ENCODE data around the gene LSM7.

LSM7 gene

GRCh38 chr19:2329501-2329916 is 1.1 kb upstream of the LSM7 start:
- no peak for DNase-seq
- Histone ChIP-seq H3K4me3 (peak overlapping the region; percentile 66 to 76), H3K36me3 (peaks cover 0 to 18% (median 11%) of the 10 kb centered on the region in 3 donors), H3K9me3 (no peaks in the 10 kb centered on the region), H3K27me3 (no peaks in the 10 kb centered on the region), H3K4me1 (peaks cover 0 to 71% (median 37%) of the 10 kb centered on the region in 4 donors), H3K27ac (no peak overlapping the region)
- no peak for TF ChIP-seq CTCF (IDR thresholded peaks at IDR 0.05)
- intact Hi-C loops (cut with DNase I; ENCODE audit: low total_unique reads): loop anchor here (5.0 kb wide), 1 partner anchor 167 kb away; the partner anchor contains the start of gene DOT1L

- Histone ChIP-seq H3K4me3 (peak overlapping the region; percentile 66 to 76), H3K4me1 (peaks cover 0 to 71% (median 37%) of the 10 kb centered on the region in 4 donors), H3K9me3 (no peaks in the 10 kb centered on the region), H3K27me3 (no peaks in the 10 kb centered on the region), H3K36me3 (peaks cover 0 to 22% (median 15%) of the 10 kb centered on the region in 3 donors), H3K27ac (peak overlapping the region; percentile 62 to 65)
- intact Hi-C loops (cut with DNase I; ENCODE audit: low total_unique reads): loop anchor here (5.0 kb wide), 1 partner anchor 167 kb away; the partner anchor contains the start of gene DOT1L
- TF ChIP-seq CTCF (IDR thresholded peaks at IDR 0.05): no peak
- DNase-seq: no peak
Observed at GRCh38 chr19:2329149-2329478, 728 bp upstream of the LSM7 start.

- peak overlapping the region; percentile 66 to 76 for H3K4me3 ChIP-seq
- H3K36me3 ChIP-seq: peaks cover 4 to 34% (median 27%) of the 10 kb centered on the region in 3 donors
- DNase-seq: peak in 1 of 2 donors; percentile 35
- intact Hi-C loops (cut with DNase I; ENCODE audit: low total_unique reads): loop anchor here (5.0 kb wide), 1 partner anchor 166 kb away; the partner anchor contains the start of gene DOT1L
- peaks cover 0 to 63% (median 37%) of the 10 kb centered on the region in 4 donors for H3K4me1 ChIP-seq
- TF ChIP-seq CTCF (IDR thresholded peaks at IDR 0.05): no peak
- H3K9me3 ChIP-seq: no peaks in the 10 kb centered on the region
- peak overlapping the region; percentile 62 to 65 for H3K27ac ChIP-seq
- H3K27me3 ChIP-seq: no peaks in the 10 kb centered on the region
Observed at GRCh38 chr19:2327773-2328400, 499 bp downstream of the LSM7 start.

- no peak overlapping the region for H3K4me3 ChIP-seq
- intact Hi-C loops (cut with DNase I; ENCODE audit: low total_unique reads): loop anchor here (5.0 kb wide), 1 partner anchor 165 kb away; the partner anchor contains the start of gene DOT1L
- H3K4me1 ChIP-seq: peaks cover 0 to 53% (median 32%) of the 10 kb centered on the region in 4 donors
- H3K27me3 ChIP-seq: no peaks in the 10 kb centered on the region
- H3K9me3 ChIP-seq: no peaks in the 10 kb centered on the region
- no peak for DNase-seq
- peaks cover 8 to 44% (median 34%) of the 10 kb centered on the region in 3 donors for H3K36me3 ChIP-seq
- no peak overlapping the region for H3K27ac ChIP-seq
- TF ChIP-seq CTCF (IDR thresholded peaks at IDR 0.05): no peak
Observed at GRCh38 chr19:2326699-2327360, 1.6 kb downstream of the LSM7 start.

GRCh38 chr19:2325281-2326046 is 2.9 kb downstream of the LSM7 start:
- Histone ChIP-seq H3K27ac (no peak overlapping the region), H3K4me3 (no peak overlapping the region), H3K9me3 (no peaks in the 10 kb centered on the region), H3K36me3 (peaks cover 8 to 58% (median 42%) of the 10 kb centered on the region in 3 donors), H3K4me1 (peaks cover 0 to 39% (median 28%) of the 10 kb centered on the region in 4 donors), H3K27me3 (no peaks in the 10 kb centered on the region)
- intact Hi-C loops (cut with DNase I; ENCODE audit: low total_unique reads): loop anchor here (5.0 kb wide), 1 partner anchor 163 kb away; the partner anchor contains the start of gene DOT1L
- TF ChIP-seq CTCF (IDR thresholded peaks at IDR 0.05): no peak
- no peak for DNase-seq
